GM19463 (cell line): ENCODE data around the gene TMEM60.

Experiments
- ATAC-seq: cut with Tn5 transposase; IDR thresholded peaks from one replicate; pipeline ENCODE4 v1.9.1; 2021; ENCODE audit warnings: mild to moderate bottlenecking, moderate library complexity; ENCODE audit not compliant: unreplicated experiment

The TMEM60 gene

DNA sequence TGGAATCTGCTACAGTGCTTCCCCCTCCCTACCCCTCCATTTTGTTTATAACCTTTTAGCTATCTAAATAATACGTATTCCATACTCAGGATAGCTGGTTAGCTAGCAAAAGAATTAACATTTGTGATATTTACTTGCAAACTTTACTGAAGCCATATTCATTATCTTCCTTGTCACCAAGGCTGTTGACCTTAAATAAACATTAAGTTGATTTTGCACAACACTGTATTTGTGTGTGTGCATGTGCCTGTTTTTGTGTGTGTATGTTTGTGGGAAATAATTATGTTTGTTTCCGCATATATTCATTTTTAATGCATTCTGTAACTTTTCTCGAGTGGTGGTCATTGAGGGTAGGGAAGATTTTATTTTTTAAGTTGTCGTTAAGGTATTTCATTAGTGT is 15.9 kb downstream of the TMEM60 start:
- no peak for ATAC-seq

DNA sequence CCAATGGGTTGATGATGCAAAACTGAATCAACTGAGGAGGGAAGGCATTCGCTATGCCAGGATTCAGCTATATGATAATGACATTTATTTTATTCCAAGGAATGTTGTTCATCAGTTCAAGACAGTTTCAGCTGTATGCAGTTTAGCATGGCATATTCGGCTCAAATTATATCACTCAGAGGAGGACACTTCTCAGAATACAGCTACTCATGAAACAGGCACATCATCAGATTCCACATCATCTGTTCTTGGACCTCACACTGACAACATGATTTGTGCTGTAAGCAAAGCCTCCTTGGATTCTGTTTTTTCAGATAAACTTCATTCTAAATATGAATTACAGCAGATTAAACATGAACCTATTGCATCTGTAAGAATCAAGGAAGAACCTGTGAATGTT is 19.7 kb downstream of the TMEM60 start:
- ATAC-seq: no peak

DNA sequence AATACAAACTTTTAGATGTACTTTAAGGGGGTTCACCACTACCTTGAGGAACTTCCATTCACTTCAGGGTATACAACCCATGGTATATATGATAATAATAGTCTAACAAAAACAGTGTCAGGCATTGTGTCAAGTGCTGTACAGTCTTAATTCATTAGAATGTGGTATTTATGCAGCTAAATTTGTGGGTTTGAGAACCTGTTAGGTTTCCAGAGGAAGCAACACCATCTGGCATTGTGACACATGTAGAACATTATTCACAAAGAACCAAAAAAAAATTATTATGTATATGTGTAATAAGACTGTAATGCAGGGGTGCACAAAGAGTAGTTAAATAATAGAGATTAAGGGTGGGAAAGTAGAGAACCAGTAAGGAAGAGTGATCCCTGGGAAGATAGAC is 26.3 kb downstream of the TMEM60 start:
- no peak for ATAC-seq

- ATAC-seq: no peak
These were observed 27.9 kb downstream of the TMEM60 start for GRCh38 chr7:77770316-77770715.

DNA sequence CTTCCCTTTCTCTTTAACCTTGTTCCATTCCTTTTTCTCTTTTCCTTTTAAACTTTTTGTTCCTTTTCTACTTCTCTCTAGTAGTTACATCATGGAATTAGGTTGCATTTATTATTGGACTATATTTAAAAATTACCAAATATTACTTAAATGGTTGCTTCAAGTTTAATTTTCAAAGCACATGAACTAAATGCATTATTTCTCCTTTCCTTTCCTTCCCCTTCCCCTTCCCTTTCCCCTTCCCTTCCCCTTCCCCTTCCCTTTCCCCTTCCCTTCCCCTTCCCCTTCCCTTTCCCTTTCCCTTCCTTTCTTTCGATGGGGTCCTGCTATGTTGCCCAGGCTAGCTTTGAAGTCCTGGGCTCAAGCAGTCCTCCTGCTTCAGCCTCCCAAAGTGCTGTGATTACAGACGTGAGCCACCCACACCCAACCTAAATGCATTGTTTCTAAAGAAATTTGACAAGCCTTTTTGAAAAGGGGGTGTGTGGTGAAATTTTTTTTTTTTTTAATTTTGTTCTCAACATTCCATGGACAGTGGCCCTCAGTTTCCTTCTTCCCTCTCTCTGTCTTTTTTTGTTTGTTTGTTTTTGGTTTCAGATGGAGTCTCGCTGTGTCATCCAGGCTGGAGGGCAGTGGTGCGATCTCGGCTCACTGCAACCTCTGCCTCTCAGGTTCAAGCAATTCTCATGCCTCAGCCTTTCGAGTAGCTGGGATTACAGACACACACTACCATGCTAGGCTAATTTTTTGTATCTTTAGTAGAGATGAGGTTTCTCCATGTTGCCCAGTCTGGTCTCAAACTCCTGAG is 31.2 kb downstream of the TMEM60 start:
- ATAC-seq: no peak

- ATAC-seq: no peak
These were observed 32.1 kb downstream of the TMEM60 start for GRCh38 chr7:77765906-77766800.

DNA sequence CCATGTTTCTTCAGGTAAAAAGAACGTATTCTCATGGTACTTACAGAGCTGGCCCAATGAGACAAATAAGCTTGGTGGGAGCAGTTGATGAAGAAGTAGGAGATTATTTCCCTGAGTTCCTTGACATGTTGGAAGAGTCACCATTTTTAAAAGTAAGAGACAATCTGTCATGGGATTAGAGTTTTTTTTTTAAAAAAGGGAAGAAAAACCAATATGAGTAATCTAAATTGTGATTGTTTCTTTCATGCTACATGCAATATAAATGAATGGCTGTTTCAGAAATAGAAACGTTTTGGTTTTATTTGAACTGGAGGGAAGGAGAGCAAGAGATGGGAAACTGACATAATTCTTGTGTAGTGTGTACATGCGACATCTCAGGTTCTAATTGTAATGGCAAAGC is 32.8 kb downstream of the TMEM60 start:
- ATAC-seq: no peak

GRCh38 chr7:77760809-77761453 is 37.3 kb downstream of the TMEM60 start:
- ATAC-seq: no peak

- no peak for ATAC-seq
These were observed 38.8 kb downstream of the TMEM60 start for GRCh38 chr7:77759294-77759889.

- ATAC-seq: peak; percentile 96
These were observed 40.6 kb downstream of the TMEM60 start for GRCh38 chr7:77757589-77757988.

- no peak for ATAC-seq
These were observed 45.1 kb downstream of the TMEM60 start for GRCh38 chr7:77753173-77753572.

DNA sequence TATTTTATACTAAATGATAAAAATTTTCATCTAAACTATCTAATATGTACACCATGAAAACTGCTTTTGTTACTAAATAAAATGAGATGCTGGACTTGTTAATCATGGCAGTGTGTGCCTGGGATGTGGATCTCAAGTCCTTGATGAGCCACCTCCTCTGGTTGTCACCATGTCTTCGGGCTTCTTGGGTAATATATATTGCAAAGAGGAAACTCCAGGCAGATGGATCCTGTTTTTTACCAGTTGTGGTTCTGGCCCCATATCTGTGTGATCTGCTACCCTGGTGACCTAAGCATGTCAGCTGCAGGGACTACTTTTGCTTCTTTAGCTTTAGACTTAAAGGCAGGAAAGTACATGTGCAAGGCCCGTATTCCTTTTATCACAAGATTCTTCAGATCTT is 46.2 kb downstream of the TMEM60 start:
- no peak for ATAC-seq

DNA sequence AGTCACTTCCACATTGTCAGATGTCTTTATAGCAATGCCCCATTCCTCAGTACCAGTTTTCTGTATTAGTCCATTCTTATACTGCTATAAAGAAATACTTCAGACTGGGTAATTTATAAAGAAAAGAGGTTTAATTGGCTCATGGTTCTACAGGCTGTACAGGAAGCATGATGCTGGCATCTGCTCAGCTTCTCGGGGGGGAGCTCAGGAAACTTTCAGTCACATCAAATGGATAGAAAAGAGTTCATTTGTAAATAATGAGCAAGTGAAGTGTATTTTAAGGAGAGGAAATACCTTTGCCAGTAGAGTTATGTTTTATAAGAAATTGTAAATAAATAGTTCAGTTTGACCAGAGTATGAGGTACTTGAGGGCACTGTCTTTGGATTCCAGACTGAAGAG is 50.5 kb downstream of the TMEM60 start:
- ATAC-seq: no peak

DNA sequence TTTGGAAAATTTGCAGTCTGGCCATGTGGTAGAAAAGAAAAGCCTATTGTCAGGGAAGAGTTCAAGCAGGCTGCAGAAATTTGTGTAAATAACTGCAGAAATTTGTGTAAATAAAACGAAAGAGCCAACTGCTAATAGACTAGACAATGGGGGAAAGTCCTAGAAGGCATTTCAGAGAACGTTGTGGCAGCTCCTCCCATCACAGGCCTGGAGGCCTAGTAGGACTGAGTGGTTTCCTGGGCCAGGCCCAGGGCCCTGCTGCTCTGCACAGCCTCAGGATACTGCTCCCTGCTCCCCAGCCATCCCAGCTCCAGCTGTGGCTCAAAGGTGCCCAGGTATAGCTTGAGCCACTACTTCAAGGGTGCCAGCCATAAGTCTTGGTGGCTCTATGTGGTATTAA is 51.1 kb downstream of the TMEM60 start:
- ATAC-seq: no peak

GRCh38 chr7:77746824-77747165 is 51.4 kb downstream of the TMEM60 start:
- ATAC-seq: no peak

GRCh38 chr7:77746164-77746823 is 51.9 kb downstream of the TMEM60 start:
- no peak for ATAC-seq

DNA sequence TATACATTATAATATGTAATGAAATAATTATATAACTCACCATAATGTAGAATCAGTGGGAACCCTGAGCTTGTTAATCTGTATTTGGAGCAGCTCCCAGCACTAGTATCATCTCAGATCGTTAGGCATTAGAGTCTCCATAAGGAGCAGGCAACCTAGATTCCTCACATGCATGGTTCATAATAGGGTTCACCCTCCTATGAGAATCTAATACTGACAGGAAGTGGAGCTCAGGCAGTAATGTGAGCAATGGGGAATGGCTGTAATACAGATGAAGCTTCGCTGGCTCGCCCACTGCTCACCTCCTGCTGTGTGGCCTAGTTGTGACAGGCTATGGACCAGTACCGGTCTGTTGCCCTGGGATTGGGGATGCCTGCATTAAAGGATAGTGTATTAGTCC is 52.5 kb downstream of the TMEM60 start:
- no peak for ATAC-seq
